GM21367 (cell line): ENCODE data around the gene ITIH4.

ENCODE experiments used
- ATAC-seq: cut with Tn5 transposase; IDR thresholded peaks from one replicate; pipeline ENCODE4 v1.9.1; 2021; ENCODE audit not compliant: unreplicated experiment

Gene ITIH4

GRCh38 chr3:52773361-52774065, 57.0 kb downstream of the ITIH4 start:
- ATAC-seq, result no peak

GRCh38 chr3:52771702-52772101, 58.8 kb downstream of the ITIH4 start:
- no peak for ATAC-seq

DNA sequence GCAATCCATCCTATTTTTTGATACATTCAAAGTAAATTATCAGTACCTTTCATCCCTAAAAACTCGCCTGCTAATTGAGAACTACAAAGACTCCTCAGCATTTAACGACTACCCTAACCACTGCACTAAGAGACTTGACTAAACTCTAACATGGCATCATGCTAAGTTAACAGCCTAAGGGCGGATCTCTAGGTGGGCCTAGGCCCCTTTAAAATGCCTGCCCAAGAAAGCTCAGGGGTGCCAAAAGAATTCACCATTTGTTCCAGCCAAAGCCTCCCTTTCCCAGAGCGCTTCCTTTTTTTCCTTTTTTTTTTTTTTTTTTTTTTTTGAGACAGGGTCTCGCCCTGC, 59.2 kb downstream of the ITIH4 start:
- ATAC-seq, result peak; percentile 9

GRCh38 chr3:52770496-52771333, 59.8 kb downstream of the ITIH4 start, which contains the start of gene NEK4:
Gene NEK4, minus strand, starts transcription at chr3:52770940. Its CDS starts 194 bp downstream, at chr3:52770746.
- ATAC-seq, result peak; percentile 95

- ATAC-seq, result no peak
Measured at GRCh38 chr3:52769786-52770455, 60.6 kb downstream of the ITIH4 start.

DNA sequence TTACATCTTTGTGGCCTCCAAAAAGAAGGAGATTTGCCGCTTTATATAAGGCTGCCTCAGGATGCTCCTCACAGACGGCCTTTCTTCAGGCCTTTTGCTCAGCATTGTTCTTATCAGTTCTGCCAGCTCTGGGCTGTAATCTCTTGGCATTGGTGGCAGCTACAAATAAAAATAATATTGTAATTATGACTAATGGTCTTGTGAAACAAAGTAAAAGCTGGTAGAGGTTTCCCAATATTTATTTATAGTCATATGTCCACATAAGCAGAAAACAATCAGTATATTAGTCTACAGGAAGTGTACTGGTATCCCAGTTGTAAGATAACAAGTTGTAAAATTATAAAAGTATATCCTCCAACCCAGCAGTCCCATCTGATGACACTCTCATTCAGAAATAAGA, 67.0 kb downstream of the ITIH4 start:
- no peak for ATAC-seq
